ENCODE results near the gene MESD.

DNA sequence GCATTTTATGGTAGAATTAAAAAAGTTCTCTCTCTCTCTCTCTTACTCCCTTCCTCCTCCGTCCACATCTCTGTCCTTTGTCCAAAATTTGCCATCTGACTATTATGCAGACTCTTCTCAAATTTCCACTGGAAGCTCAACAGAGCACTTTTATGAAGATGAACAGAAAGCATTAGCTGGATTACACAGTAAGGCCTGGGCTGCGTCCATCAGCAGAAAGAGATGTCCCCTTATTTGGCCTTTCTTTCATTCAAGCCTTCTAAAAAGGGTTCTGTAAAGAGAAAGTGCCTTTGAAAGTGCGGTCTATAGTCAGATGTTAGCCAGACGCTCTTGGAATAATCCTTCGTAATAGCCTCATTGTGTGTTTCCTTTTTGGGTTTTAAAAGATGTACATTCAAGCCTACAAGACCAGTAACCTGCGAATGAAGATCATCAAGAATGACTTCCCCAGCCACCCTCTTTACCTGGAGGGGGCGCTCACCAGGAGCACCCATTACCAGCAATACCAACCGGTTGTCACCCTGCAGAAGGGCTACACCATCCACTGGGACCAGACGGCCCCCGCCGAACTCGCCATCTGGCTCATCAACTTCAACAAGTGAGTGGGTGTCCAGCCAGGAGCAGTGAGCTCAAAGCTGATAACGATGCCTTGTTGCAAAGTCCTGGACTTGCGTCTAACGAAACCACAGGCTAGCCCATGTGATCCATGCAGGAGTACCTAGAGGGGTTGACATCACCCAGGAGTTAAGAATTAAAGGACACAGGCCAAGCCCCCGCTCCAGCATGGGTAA, 53.1 kb downstream of the MESD start:
- TF ChIP-seq EZH2phosphoT487 (IDR thresholded peaks at IDR 0.05; ENCODE audit: low read depth) = no peak
- TF ChIP-seq CTCF (IDR thresholded peaks at IDR 0.05; ENCODE audit: low read depth, low read length) = peak; percentile 22; the same call in 1 of the 2 replicates
